ENCODE results near the gene RAB21.

Gene RAB21

DNA sequence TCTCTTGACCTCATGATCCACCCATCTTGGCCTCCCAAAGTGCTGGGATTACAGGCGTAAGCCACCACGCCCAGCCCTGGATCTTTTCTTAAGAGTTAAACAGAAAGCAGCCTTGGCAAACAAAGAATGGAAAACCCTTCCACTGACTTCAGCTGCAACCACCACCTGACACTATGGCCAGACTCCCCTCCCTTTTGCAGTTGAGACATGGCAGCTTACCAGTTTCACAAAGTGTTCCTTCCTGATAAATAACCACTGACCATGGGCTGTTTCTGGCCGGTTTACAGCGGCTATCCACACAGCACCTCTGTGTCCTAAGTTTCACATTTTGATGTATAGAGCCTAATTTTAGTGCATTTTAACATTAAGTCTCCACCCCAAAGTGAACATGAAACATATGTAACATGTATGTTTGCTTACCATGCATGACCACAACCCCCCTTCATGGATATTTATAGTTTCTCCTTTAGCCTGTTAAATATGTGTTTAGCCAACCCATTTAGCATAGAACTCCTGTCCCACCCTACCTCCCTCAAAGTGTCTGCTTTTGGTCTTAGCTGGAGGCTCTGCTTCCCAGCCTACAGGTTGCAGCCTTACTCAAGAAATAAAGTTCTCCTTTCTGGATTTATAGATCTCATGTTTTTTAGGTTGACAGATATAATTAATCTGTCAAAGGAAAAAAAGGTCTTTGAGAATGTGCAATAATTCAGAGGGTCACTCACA lies 32.7 kb upstream of the RAB21 start:
- Histone ChIP-seq H3F3A (ENCODE audit: insufficient read depth) (no peaks in the 10 kb centered on the region), H3K9me3 (ENCODE audit: insufficient read depth, low read length) (no peaks in the 10 kb centered on the region), H2AFZ (ENCODE audit: low read depth, low read length, severe bottlenecking) (no peak overlapping the region), H3K9ac (ENCODE audit: low read length) (no peak overlapping the region), H3K4me3 (ENCODE audit: insufficient read depth, low read length, poor library complexity, severe bottlenecking) (no peak overlapping the region), H3K4me2 (ENCODE audit: low read depth, low read length, poor library complexity, severe bottlenecking) (no peak overlapping the region), H3K27me3 (ENCODE audit: low read length) (no peaks in the 10 kb centered on the region), H4K20me1 (ENCODE audit: low read depth, low read length) (no peaks in the 10 kb centered on the region), H3K27ac (ENCODE audit: low read depth, low read length) (no peak overlapping the region), H3K9me2 (replicated peaks; ENCODE audit: insufficient read depth, low read length) (no peaks in the 10 kb centered on the region), H3K79me2 (ENCODE audit: insufficient read depth, low read length) (no peaks in the 10 kb centered on the region), H3K36me3 (ENCODE audit: low read length) (no peaks in the 10 kb centered on the region)
- TF ChIP-seq EZH2phosphoT487 (conservative IDR thresholded peaks at IDR 0.05; ENCODE audit: low read length), result no peak
- TF ChIP-seq, protein P1, sequence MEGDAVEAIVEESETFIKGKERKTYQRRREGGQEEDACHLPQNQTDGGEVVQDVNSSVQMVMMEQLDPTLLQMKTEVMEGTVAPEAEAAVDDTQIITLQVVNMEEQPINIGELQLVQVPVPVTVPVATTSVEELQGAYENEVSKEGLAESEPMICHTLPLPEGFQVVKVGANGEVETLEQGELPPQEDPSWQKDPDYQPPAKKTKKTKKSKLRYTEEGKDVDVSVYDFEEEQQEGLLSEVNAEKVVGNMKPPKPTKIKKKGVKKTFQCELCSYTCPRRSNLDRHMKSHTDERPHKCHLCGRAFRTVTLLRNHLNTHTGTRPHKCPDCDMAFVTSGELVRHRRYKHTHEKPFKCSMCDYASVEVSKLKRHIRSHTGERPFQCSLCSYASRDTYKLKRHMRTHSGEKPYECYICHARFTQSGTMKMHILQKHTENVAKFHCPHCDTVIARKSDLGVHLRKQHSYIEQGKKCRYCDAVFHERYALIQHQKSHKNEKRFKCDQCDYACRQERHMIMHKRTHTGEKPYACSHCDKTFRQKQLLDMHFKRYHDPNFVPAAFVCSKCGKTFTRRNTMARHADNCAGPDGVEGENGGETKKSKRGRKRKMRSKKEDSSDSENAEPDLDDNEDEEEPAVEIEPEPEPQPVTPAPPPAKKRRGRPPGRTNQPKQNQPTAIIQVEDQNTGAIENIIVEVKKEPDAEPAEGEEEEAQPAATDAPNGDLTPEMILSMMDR (IDR thresholded peaks at IDR 0.05; ENCODE audit: insufficient read depth, low read length, poor library complexity, severe bottlenecking), result no peak

DNA sequence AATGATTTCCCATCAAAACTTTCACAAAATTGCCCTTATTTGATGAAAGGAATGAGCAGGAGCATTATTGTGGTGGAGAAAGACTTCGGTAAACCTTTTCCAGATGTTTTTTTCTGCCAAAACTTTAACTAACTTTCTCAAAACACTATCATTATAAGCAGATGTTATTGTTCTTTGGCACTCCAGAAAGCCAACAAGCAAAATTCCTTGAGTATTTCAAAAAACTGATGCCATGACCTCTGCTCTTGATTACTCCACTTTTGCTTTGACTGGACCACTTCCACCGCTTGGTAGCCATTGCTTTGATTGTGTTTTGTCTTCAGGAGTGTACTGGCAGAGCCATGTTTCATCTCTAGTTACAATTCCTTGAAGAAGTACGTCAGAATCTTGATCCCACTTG lies 29.7 kb upstream of the RAB21 start:
- H3K4me3 ChIP-seq (ENCODE audit: insufficient read depth, low read length, poor library complexity, severe bottlenecking), result no peak overlapping the region
- no peak overlapping the region for H3K9ac ChIP-seq (ENCODE audit: low read length)
- no peaks in the 10 kb centered on the region for H3K36me3 ChIP-seq (ENCODE audit: low read length)
- no peaks in the 10 kb centered on the region for H3K9me2 ChIP-seq (replicated peaks; ENCODE audit: insufficient read depth, low read length)
- H3K79me2 ChIP-seq (ENCODE audit: insufficient read depth, low read length), result no peaks in the 10 kb centered on the region
- no peak overlapping the region for H3K4me2 ChIP-seq (ENCODE audit: low read depth, low read length, poor library complexity, severe bottlenecking)
- no peak overlapping the region for H3K27ac ChIP-seq (ENCODE audit: low read depth, low read length)
- no peaks in the 10 kb centered on the region for H3F3A ChIP-seq (ENCODE audit: insufficient read depth)
- H2AFZ ChIP-seq (ENCODE audit: low read depth, low read length, severe bottlenecking), result no peak overlapping the region
- H4K20me1 ChIP-seq (ENCODE audit: low read depth, low read length), result no peaks in the 10 kb centered on the region
- no peaks in the 10 kb centered on the region for H3K27me3 ChIP-seq (ENCODE audit: low read length)
- TF ChIP-seq EZH2phosphoT487 (conservative IDR thresholded peaks at IDR 0.05; ENCODE audit: low read length), result no peak
- TF ChIP-seq, protein P1 (IDR thresholded peaks at IDR 0.05; ENCODE audit: insufficient read depth, low read length, poor library complexity, severe bottlenecking), result no peak
- no peaks in the 10 kb centered on the region for H3K9me3 ChIP-seq (ENCODE audit: insufficient read depth, low read length)

DNA sequence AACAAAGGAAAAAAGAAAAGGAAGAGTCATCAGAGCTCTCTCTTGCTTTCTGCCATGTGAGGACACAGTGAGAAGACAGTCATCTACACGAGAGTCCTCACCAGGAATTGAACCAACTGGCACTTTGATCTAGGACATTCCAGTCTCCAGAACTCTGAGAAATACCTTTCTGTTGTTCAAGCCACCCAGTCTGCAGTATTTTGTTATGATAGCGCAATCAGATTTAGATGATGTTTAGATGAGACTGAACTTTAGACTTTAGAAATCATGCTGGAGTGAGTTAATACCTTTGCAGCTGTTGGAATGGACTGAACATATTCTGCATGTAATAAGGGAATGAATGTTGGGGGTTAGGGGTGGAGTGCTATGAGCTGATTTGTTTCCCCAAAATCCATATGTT lies 28.1 kb upstream of the RAB21 start:
- H3K36me3 ChIP-seq (ENCODE audit: low read length), result no peaks in the 10 kb centered on the region
- no peak overlapping the region for H2AFZ ChIP-seq (ENCODE audit: low read depth, low read length, severe bottlenecking)
- H4K20me1 ChIP-seq (ENCODE audit: low read depth, low read length), result no peaks in the 10 kb centered on the region
- H3K79me2 ChIP-seq (ENCODE audit: insufficient read depth, low read length), result no peaks in the 10 kb centered on the region
- no peak overlapping the region for H3K4me2 ChIP-seq (ENCODE audit: low read depth, low read length, poor library complexity, severe bottlenecking)
- H3K9me2 ChIP-seq (replicated peaks; ENCODE audit: insufficient read depth, low read length), result no peaks in the 10 kb centered on the region
- no peak overlapping the region for H3K4me3 ChIP-seq (ENCODE audit: insufficient read depth, low read length, poor library complexity, severe bottlenecking)
- H3K27me3 ChIP-seq (ENCODE audit: low read length), result no peaks in the 10 kb centered on the region
- no peaks in the 10 kb centered on the region for H3F3A ChIP-seq (ENCODE audit: insufficient read depth)
- TF ChIP-seq, protein P1 (IDR thresholded peaks at IDR 0.05; ENCODE audit: insufficient read depth, low read length, poor library complexity, severe bottlenecking), result no peak
- no peak for TF ChIP-seq EZH2phosphoT487 (conservative IDR thresholded peaks at IDR 0.05; ENCODE audit: low read length)
- no peak overlapping the region for H3K27ac ChIP-seq (ENCODE audit: low read depth, low read length)
- no peaks in the 10 kb centered on the region for H3K9me3 ChIP-seq (ENCODE audit: insufficient read depth, low read length)
- H3K9ac ChIP-seq (ENCODE audit: low read length), result no peak overlapping the region
